ENCODE results near the gene ABCB11.
"Not testable (repeated sequence)": the region's sequence is repeated elsewhere in the genome, so short reads cannot be mapped to it uniquely, and the experiment has no call there.

The ABCB11 gene

DNA sequence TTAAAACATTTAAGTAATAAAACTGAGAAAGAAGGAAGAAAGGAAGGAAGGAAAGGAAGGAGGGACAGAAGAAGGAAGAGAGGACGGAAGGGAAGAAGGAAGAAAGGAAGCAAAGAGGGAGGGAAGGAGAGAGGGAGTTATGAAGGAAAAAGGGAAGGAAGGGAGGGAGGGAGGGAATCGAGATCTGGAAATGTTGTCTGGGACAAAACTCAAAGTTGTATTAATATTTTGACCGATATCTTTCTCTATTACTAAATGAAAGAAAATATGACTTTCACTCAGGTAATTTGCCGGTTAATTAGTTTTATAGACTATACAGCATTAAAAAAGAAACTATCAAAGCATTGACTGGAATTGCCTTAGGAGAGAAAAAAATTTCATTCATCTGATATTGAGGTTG is 85.6 kb downstream of the ABCB11 start:
- no peak for DNase-seq (ENCODE audit: low spot score)
- H3K4me3 ChIP-seq, result no peak overlapping the region
- H3K27ac ChIP-seq, result no peak overlapping the region
- TF ChIP-seq, protein P1, sequence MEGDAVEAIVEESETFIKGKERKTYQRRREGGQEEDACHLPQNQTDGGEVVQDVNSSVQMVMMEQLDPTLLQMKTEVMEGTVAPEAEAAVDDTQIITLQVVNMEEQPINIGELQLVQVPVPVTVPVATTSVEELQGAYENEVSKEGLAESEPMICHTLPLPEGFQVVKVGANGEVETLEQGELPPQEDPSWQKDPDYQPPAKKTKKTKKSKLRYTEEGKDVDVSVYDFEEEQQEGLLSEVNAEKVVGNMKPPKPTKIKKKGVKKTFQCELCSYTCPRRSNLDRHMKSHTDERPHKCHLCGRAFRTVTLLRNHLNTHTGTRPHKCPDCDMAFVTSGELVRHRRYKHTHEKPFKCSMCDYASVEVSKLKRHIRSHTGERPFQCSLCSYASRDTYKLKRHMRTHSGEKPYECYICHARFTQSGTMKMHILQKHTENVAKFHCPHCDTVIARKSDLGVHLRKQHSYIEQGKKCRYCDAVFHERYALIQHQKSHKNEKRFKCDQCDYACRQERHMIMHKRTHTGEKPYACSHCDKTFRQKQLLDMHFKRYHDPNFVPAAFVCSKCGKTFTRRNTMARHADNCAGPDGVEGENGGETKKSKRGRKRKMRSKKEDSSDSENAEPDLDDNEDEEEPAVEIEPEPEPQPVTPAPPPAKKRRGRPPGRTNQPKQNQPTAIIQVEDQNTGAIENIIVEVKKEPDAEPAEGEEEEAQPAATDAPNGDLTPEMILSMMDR (IDR thresholded peaks at IDR 0.05), result no peak

DNA sequence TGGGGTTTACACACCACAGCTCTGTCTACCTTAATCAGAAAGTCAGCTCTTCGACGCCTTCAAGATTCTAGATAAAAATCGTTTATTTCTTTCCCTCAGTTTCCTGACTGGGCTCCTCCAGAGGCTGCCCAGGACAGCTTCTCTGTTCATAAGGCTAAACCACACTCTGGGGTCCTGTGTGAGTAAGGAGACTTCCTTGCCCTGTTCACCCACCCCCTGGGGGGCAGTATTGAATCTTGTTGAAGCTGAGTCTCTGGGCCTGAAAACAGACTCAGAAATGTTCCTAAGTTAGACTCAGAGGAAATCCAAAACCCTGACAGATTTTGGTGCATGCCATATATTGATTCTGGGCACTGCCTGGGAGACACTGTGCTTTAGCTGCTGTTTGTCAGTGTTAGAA is 87.1 kb downstream of the ABCB11 start:
- H3K27ac ChIP-seq, result no peak overlapping the region
- no peak for DNase-seq (ENCODE audit: low spot score)
- TF ChIP-seq, protein P1 (IDR thresholded peaks at IDR 0.05), result no peak

DNA sequence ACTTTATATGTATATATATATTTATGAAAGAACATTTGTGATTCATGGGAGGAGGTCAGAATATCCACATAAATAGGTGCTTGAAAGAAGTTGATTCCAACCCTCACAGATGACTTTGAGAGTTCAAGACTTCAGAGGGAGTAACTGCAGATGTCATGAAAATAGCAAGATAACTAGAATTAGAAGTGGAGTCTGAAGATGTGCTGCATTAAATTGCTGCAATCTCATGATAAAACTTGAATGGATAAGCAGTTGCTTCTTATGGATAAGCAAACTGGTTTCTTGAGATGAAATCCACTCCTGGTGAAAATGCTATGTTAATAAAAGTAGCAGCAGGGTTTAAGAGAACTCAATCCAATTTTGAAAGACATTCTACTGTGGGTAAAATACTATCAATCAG is 89.8 kb downstream of the ABCB11 start:
- DNase-seq (ENCODE audit: low spot score), result no peak
- no peak overlapping the region for H3K4me3 ChIP-seq

More for the DNA sequence above, 87.1 kb downstream of the ABCB11 start:
- H3K4me3 ChIP-seq, result no peak overlapping the region

DNA sequence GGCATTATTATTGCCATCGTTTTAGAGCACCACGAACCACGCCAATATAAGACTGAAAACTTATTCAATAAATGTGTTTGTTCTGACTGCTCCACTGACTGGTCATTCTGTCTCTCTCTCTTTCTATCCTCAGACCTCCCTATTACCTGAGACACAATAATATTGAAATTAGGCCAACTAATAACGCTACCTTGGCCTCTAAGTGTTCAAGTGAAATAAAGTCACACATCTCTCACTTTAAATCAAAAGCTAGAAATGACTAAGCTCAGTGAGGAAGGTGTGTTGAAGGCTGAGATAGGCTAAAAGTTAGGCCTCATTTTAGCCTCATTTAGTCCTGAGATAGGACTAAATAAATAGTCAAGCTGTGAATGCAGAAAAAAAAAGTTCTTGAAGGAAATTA is 91.2 kb downstream of the ABCB11 start:
- Histone ChIP-seq H3K27ac (no peak overlapping the region), H3K4me3 (no peak overlapping the region)
- DNase-seq (ENCODE audit: low spot score), result no peak
- TF ChIP-seq, protein P1 (IDR thresholded peaks at IDR 0.05), result no peak

More for the DNA sequence above, 89.8 kb downstream of the ABCB11 start:
- TF ChIP-seq, protein P1 (IDR thresholded peaks at IDR 0.05), result no peak
- no peak overlapping the region for H3K27ac ChIP-seq

DNA sequence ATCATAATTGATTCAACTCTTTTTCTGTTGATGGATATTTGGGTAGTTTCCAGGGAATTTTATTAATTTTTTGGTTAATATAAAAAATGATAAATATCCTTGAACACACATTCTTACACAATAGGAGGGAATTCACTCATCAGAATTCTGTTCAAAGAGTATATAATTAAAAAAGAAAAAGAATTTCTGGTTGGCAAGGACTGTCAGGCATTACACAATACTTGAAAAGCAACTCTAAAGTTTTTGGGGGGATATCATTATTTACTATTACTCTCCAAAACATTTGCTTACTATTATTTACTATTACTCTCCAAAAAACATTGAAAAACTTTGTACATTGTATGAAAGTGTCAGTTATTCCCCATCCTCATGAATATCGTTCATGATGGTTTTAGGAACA is 92.1 kb downstream of the ABCB11 start:
- DNase-seq (ENCODE audit: low spot score), result no peak
- H3K4me3 ChIP-seq, result no peak overlapping the region
- TF ChIP-seq, protein P1 (IDR thresholded peaks at IDR 0.05), result no peak

DNA sequence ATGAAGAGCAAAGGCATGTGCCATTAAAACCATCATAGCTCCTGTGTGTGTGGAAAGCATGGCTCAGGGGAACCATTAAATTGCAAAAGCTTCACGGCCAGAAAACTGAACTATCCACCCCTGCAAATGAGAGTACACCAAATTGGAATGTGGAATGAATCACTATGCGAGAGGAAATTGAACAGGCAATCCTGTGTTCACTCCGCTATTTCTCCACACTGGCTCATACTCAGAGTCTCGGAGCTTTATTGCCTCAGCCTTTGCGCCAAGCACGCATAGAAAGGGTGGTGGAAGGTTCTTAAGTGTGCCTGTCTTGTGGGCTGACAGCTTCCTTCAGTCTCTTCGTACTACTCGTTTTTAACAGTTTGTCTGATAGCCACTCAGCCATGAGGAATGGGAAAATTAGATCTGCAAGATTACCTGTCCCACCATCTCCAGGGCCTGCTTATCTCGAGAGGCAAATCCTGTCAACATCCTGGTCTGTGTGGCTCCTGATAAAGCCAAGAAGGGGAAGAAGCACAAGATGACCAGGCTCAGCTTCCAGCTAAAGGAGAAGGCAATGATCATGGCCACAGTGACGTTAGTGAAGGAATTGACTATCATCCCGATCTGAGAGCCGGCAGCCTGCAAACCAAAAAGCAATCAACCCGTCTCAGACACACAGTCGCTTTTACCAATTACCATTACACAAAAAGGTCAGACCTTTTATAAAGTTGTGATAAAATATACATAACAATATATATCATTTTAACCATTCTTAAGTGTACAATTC is 95.1 kb downstream of the ABCB11 start:
- H3K27ac ChIP-seq, result no peak overlapping the region
- no peak overlapping the region for H3K4me3 ChIP-seq
- no peak for DNase-seq (ENCODE audit: low spot score)
- TF ChIP-seq, protein P1 (IDR thresholded peaks at IDR 0.05), result no peak

More for the DNA sequence above, 92.1 kb downstream of the ABCB11 start:
- H3K27ac ChIP-seq, result no peak overlapping the region

DNA sequence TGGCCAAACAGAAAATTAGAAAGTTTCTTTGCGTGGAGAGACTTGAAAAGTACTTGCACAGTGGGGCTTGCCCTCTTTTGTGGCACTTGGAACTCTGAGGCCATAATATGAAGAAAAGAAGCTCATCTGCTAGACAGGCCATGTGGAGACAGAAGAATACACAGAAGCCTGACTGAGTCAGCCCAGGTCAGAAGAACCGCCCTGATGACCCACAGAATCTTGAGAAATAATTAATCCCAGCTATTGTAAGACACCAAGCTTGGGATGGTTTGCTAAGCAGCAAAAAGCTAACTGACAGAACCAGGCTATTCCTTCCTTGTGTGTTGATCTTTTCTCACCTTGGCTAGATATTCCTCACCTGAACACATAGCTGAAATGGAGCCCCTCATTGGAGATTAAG is 96.3 kb downstream of the ABCB11 start:
- no peak for DNase-seq (ENCODE audit: low spot score)
- TF ChIP-seq, protein P1 (IDR thresholded peaks at IDR 0.05), result no peak
- Histone ChIP-seq H3K4me3 (no peak overlapping the region), H3K27ac (no peak overlapping the region)

DNA sequence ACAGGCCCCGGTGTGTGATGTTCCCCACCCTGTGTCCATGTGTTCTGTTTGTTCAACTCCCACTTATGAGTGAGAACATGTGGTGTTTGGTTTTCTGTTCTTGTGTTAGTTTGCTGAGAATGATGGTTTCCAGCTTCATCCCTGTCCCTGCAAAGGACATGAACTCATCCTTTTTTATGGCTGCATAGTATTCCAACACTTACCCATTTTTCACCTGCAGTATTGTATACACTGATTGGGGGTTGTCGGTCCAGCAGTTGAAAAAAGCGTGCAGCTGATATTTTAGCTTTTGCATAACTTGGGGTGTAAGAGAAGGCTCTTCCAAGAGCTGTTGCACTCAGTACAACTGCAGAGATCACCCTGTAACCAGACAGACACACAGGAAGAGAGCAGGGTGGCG is 99.0 kb downstream of the ABCB11 start:
- not testable (repeated sequence) for DNase-seq (ENCODE audit: low spot score); H3K27ac ChIP-seq; H3K4me3 ChIP-seq

Data from coronary artery (tissue), 2 donors.